Skeletal muscle tissue (tissue), 4 donors: ENCODE measurements around the gene PUS3. TPM values are rescaled to one million over a fixed set of nuclear protein-coding genes. Genes with fewer than 3 reads are reported as not detected.
"Not testable (repeated sequence)": the region's sequence is repeated elsewhere in the genome, so short reads cannot be mapped to it uniquely, and the experiment has no call there.

ENCODE experiments used
- H3K27ac ChIP-seq: one replicate; pipeline ENCODE4 v1.7.0; 2013; ENCODE audit warnings: mild to moderate bottlenecking, low read depth, low read length, inconsistent platforms
- H3K27me3 ChIP-seq, 3 donors: one replicate each; pipeline ENCODE4 v1.7.0; 2013; ENCODE audit warnings: low read length in 3 of 3; ENCODE audit not compliant: control insufficient read depth in 3 of 3, insufficient read depth in 3 of 3
- H3K36me3 ChIP-seq, 3 donors: one replicate each; pipeline ENCODE4 v1.7.0; 2013; ENCODE audit warnings: low read length in 3 of 3; ENCODE audit not compliant: control insufficient read depth in 3 of 3, insufficient read depth in 3 of 3
- H3K4me1 ChIP-seq, 3 donors: one replicate each; pipeline ENCODE4 v1.7.0; 2013; ENCODE audit warnings: low read length in 3 of 3, mild to moderate bottlenecking in 3 of 3; ENCODE audit not compliant: control insufficient read depth in 3 of 3, insufficient read depth in 3 of 3
- H3K4me3 ChIP-seq, 3 donors: one replicate each; pipeline ENCODE4 v1.7.0; 2013; ENCODE audit warnings: low read length in 3 of 3
- H3K9ac ChIP-seq, 3 donors: one replicate each; pipeline ENCODE4 v1.7.0; 2013; ENCODE audit warnings: low read length in 3 of 3, mild to moderate bottlenecking in 3 of 3, moderate library complexity in 2 of 3, low read depth in 1 of 3
- H3K9me3 ChIP-seq, 3 donors: one replicate each; pipeline ENCODE4 v1.7.0; 2013; ENCODE audit warnings: low read length in 3 of 3; ENCODE audit not compliant: control insufficient read depth in 3 of 3
- total RNA-seq: library from RNA; depleted of rRNA; stranded (reverse); fragments of >200 nt; gene quantifications from one replicate; pipeline ENCODE4 v1.2.3, GENCODE V29; 2014
- donor health status: Osteomylitis.

PUS3 gene
- total RNA-seq, 1 donor from 2014 or later = 8.4 TPM

GRCh38 chr11:125918140-125918840 lies 15.3 kb upstream of the PUS3 start:
- peaks cover 5 to 17% (median 15%) of the 10 kb centered on the region in 3 donors for H3K27me3 ChIP-seq
- H3K9ac ChIP-seq = no peak overlapping the region
- H3K36me3 ChIP-seq = no peaks in the 10 kb centered on the region
- H3K27ac ChIP-seq = no peak overlapping the region
- no peaks in the 10 kb centered on the region for H3K4me1 ChIP-seq
- H3K4me3 ChIP-seq = no peak overlapping the region
- no peaks in the 10 kb centered on the region for H3K9me3 ChIP-seq

GRCh38 chr11:125916683-125917347 lies 13.8 kb upstream of the PUS3 start:
- H3K27me3 ChIP-seq = peaks cover 5 to 17% (median 15%) of the 10 kb centered on the region in 3 donors
- no peak overlapping the region for H3K9ac ChIP-seq

GRCh38 chr11:125914601-125915000 lies 11.6 kb upstream of the PUS3 start:
- not testable (repeated sequence) for H3K4me3 ChIP-seq, H3K9ac ChIP-seq, H3K4me1 ChIP-seq, H3K9me3 ChIP-seq, H3K36me3 ChIP-seq, H3K27ac ChIP-seq
- peaks cover 5 to 19% (median 15%) of the 10 kb centered on the region in 3 donors for H3K27me3 ChIP-seq

More at GRCh38 chr11:125916683-125917347, 13.8 kb upstream of the PUS3 start:
- Histone ChIP-seq H3K36me3 (no peaks in the 10 kb centered on the region), H3K4me1 (no peaks in the 10 kb centered on the region), H3K4me3 (no peak overlapping the region), H3K27ac (no peak overlapping the region), H3K9me3 (no peaks in the 10 kb centered on the region)

GRCh38 chr11:125910226-125910849 lies 7.3 kb upstream of the PUS3 start:
- Histone ChIP-seq H3K27ac (no peak overlapping the region), H3K9ac (no peak overlapping the region), H3K27me3 (peaks cover 4 to 11% (median 9%) of the 10 kb centered on the region in 3 donors), H3K4me3 (no peak overlapping the region), H3K4me1 (no peaks in the 10 kb centered on the region), H3K36me3 (no peaks in the 10 kb centered on the region), H3K9me3 (no peaks in the 10 kb centered on the region)

GRCh38 chr11:125904678-125905077 lies 1.7 kb upstream of the PUS3 start:
- peaks cover 8 to 26% (median 18%) of the 10 kb centered on the region in 3 donors for H3K27me3 ChIP-seq
- H3K9ac ChIP-seq = no peak overlapping the region
- H3K4me1 ChIP-seq = peaks cover 13 to 16% (median 16%) of the 10 kb centered on the region in 3 donors
- H3K27ac ChIP-seq = no peak overlapping the region
- H3K9me3 ChIP-seq = no peaks in the 10 kb centered on the region
- peak overlapping the region in 1 of 3 donors; percentile 40 for H3K4me3 ChIP-seq
- H3K36me3 ChIP-seq = peaks cover 4 to 6% (median 5%) of the 10 kb centered on the region in 3 donors

- H3K27me3 ChIP-seq = peaks cover 8 to 26% (median 18%) of the 10 kb centered on the region in 3 donors
- no peak within 1 kb of the TSS for H3K9ac ChIP-seq
- H3K4me1 ChIP-seq = peaks cover 13 to 16% (median 16%) of the 10 kb centered on the region in 3 donors
Observed at GRCh38 chr11:125903711-125904659, 979 bp upstream of the PUS3 start, which contains the start of gene DDX25. Gene DDX25 (plus strand): TSS chr11:125904508. CDS start chr11:125904518, 10 bp downstream.

GRCh38 chr11:125902277-125902926 lies 604 bp downstream of the PUS3 start:
- H3K27me3 ChIP-seq = peaks cover 8 to 19% (median 18%) of the 10 kb centered on the region in 3 donors
- peaks cover 13 to 16% (median 16%) of the 10 kb centered on the region in 3 donors for H3K4me1 ChIP-seq
- H3K27ac ChIP-seq = peak overlapping the region; percentile 93
- peaks cover 6 to 11% (median 7%) of the 10 kb centered on the region in 3 donors for H3K36me3 ChIP-seq
- H3K9ac ChIP-seq = peak overlapping the region; percentile 88 to 95 (median 90)
- peak overlapping the region; percentile 89 to 96 (median 91) for H3K4me3 ChIP-seq
- no peaks in the 10 kb centered on the region for H3K9me3 ChIP-seq

More at GRCh38 chr11:125903711-125904659, 979 bp upstream of the PUS3 start, which contains the start of gene DDX25:
- no peak within 1 kb of the TSS for H3K27ac ChIP-seq
- peaks cover 6 to 11% (median 7%) of the 10 kb centered on the region in 3 donors for H3K36me3 ChIP-seq
- no peaks in the 10 kb centered on the region for H3K9me3 ChIP-seq
- H3K4me3 ChIP-seq = peak within 1 kb of the TSS; percentile 89 to 96 (median 91)

GRCh38 chr11:125901872-125902271 lies 1.1 kb downstream of the PUS3 start:
- Histone ChIP-seq H3K4me3 (peak overlapping the region in 2 of 3 donors; percentile 21 to 23), H3K36me3 (peaks cover 6 to 11% (median 7%) of the 10 kb centered on the region in 3 donors), H3K4me1 (peaks cover 13 to 16% (median 16%) of the 10 kb centered on the region in 3 donors), H3K9ac (no peak overlapping the region), H3K27ac (no peak overlapping the region), H3K9me3 (no peaks in the 10 kb centered on the region), H3K27me3 (peaks cover 8 to 19% (median 18%) of the 10 kb centered on the region in 3 donors)
